ENCODE data around the gene THAP4. TPM values are rescaled to one million over a fixed set of nuclear protein-coding genes. Genes with fewer than 3 reads are reported as not detected.

Gene THAP4
- total RNA-seq, 1 donor from 2014 or later: 51.6 TPM

- Mint-ChIP-seq H3K4me3 (ENCODE audit: unreplicated experiment) (no peak overlapping the region), H3K9me3 (ENCODE audit: unreplicated experiment) (peaks cover 8% of the 10 kb centered on the region), H3K27me3 (ENCODE audit: unreplicated experiment) (no peaks in the 10 kb centered on the region), H3K27ac (ENCODE audit: unreplicated experiment) (no peak overlapping the region), H3K4me1 (ENCODE audit: unreplicated experiment) (peaks cover 14% of the 10 kb centered on the region), H3K36me3 (ENCODE audit: unreplicated experiment) (peaks cover 16% of the 10 kb centered on the region)
- DNase-seq (ENCODE audit: extremely low spot score, unreplicated experiment): no peak
- TF ChIP-seq, protein P1, sequence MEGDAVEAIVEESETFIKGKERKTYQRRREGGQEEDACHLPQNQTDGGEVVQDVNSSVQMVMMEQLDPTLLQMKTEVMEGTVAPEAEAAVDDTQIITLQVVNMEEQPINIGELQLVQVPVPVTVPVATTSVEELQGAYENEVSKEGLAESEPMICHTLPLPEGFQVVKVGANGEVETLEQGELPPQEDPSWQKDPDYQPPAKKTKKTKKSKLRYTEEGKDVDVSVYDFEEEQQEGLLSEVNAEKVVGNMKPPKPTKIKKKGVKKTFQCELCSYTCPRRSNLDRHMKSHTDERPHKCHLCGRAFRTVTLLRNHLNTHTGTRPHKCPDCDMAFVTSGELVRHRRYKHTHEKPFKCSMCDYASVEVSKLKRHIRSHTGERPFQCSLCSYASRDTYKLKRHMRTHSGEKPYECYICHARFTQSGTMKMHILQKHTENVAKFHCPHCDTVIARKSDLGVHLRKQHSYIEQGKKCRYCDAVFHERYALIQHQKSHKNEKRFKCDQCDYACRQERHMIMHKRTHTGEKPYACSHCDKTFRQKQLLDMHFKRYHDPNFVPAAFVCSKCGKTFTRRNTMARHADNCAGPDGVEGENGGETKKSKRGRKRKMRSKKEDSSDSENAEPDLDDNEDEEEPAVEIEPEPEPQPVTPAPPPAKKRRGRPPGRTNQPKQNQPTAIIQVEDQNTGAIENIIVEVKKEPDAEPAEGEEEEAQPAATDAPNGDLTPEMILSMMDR (IDR thresholded peaks at IDR 0.05): no peak
Measured at GRCh38 chr2:241619597-241620418, 17.1 kb downstream of the THAP4 start.

GRCh38 chr2:241618829-241619228 is 18.1 kb downstream of the THAP4 start:
- Mint-ChIP-seq H3K36me3 (ENCODE audit: unreplicated experiment) (peaks cover 16% of the 10 kb centered on the region), H3K9me3 (ENCODE audit: unreplicated experiment) (peaks cover 8% of the 10 kb centered on the region), H3K4me1 (ENCODE audit: unreplicated experiment) (peaks cover 14% of the 10 kb centered on the region), H3K27ac (ENCODE audit: unreplicated experiment) (no peak overlapping the region), H3K4me3 (ENCODE audit: unreplicated experiment) (no peak overlapping the region), H3K27me3 (ENCODE audit: unreplicated experiment) (no peaks in the 10 kb centered on the region)
- no peak for DNase-seq (ENCODE audit: extremely low spot score, unreplicated experiment)
- TF ChIP-seq, protein P1 (IDR thresholded peaks at IDR 0.05): no peak

GRCh38 chr2:241618296-241618805 is 18.6 kb downstream of the THAP4 start:
- DNase-seq (ENCODE audit: extremely low spot score, unreplicated experiment): no peak
- Mint-ChIP-seq H3K4me3 (ENCODE audit: unreplicated experiment) (no peak overlapping the region), H3K9me3 (ENCODE audit: unreplicated experiment) (peaks cover 8% of the 10 kb centered on the region), H3K27ac (ENCODE audit: unreplicated experiment) (no peak overlapping the region), H3K27me3 (ENCODE audit: unreplicated experiment) (no peaks in the 10 kb centered on the region), H3K36me3 (ENCODE audit: unreplicated experiment) (peaks cover 16% of the 10 kb centered on the region), H3K4me1 (ENCODE audit: unreplicated experiment) (peaks cover 15% of the 10 kb centered on the region)
- TF ChIP-seq, protein P1 (IDR thresholded peaks at IDR 0.05): no peak

DNA sequence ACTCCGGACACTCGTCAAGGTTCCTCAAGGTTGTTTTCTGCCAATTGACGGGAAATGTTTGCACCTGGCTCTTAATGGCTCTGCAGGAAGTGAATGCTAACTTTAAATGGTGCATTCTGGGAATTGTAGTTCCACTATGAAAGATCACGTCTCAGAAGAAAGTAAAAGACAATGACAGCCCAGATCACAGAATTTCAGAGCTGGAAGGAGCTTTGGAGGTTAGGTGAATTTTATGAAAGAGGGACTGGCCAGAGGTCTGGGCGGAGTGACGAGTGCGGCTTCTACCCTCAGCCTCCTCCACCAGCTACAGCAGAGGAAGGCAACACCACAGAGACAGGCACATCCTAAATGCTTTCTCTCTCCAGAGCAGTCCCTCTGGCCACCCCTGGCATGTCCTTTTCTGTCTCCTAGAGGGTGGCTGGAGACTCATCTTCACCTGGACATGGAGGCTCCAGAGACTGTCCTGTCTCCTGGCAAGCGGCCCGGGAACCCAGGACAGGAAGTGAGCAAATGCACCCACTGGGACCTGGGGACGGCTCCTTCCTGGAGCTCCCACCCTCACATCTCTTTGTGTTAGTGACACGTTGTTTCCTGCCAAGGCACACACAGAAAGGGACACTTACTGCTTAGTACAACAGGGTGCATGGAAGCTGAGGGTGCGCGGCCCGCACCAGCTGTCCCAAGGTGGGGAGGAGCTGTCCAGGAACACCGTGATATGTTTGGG is 19.4 kb downstream of the THAP4 start:
- H3K27ac Mint-ChIP-seq (ENCODE audit: unreplicated experiment): no peak overlapping the region
- no peak overlapping the region for H3K4me3 Mint-ChIP-seq (ENCODE audit: unreplicated experiment)
- peaks cover 16% of the 10 kb centered on the region for H3K36me3 Mint-ChIP-seq (ENCODE audit: unreplicated experiment)
- H3K9me3 Mint-ChIP-seq (ENCODE audit: unreplicated experiment): peaks cover 8% of the 10 kb centered on the region
- no peaks in the 10 kb centered on the region for H3K27me3 Mint-ChIP-seq (ENCODE audit: unreplicated experiment)
- H3K4me1 Mint-ChIP-seq (ENCODE audit: unreplicated experiment): peaks cover 18% of the 10 kb centered on the region
- TF ChIP-seq, protein P1 (IDR thresholded peaks at IDR 0.05): no peak
- no peak for DNase-seq (ENCODE audit: extremely low spot score, unreplicated experiment)
